IMR-90 (cell line): ENCODE results near the gene KIAA0040. TPM values are rescaled to one million over a fixed set of nuclear protein-coding genes. Genes with fewer than 3 reads are reported as not detected.

ENCODE experiments used
- ATAC-seq: fragments of 200-7000 bp; cut with Tn5 transposase; 2 replicates; pipeline ENCODE4 v1.9.1; 2020; ENCODE audit warnings: low read depth, mild to moderate bottlenecking, moderate library complexity
- BruUV-seq: library from RNA; stranded (reverse); fragments of 400-500 nt; replicated peaks from 2 replicates; lab custom pipeline; 2021; lab: Mats Ljungman, UMichigan
- CTCF ChIA-PET: fragments of 300-600 bp; formaldehyde crosslinking; extraction: SDS; loops from one replicate; lab custom pipeline; 2021; ENCODE audit warnings: antibody characterized with exemption; lab: Yijun Ruan, JAX
- POLR2A ChIA-PET: fragments of 300-600 bp; sonication (Branson Sonifier 250); formaldehyde crosslinking; loops from one replicate; lab custom pipeline; 2022; ENCODE audit warnings: antibody characterized with exemption; ENCODE audit not compliant: unreplicated experiment; lab: Charles Lee
- DNase-seq: peaks from one replicate; pipeline ENCODE4 v3.0.0; 2013
- H2AFZ ChIP-seq: replicated peaks from 2 replicates; pipeline ENCODE3; 2013; ENCODE audit warnings: low read length, mild to moderate bottlenecking; ENCODE audit not compliant: poor library complexity
- H2AK5ac ChIP-seq: 2 replicates; pipeline ENCODE4 v1.6.1; 2013; ENCODE audit warnings: low read depth, low read length, inconsistent platforms
- H2AK9ac ChIP-seq: replicated peaks from 2 replicates; pipeline ENCODE3; 2013; ENCODE audit warnings: mild to moderate bottlenecking, low read depth, low read length, moderate library complexity; ENCODE audit not compliant: poor library complexity
- H2BK120ac ChIP-seq: 2 replicates; pipeline ENCODE4 v1.6.1; 2013; ENCODE audit warnings: low read depth, low read length, inconsistent platforms
- H2BK15ac ChIP-seq: 3 replicates; pipeline ENCODE4 v1.6.1; 2013; ENCODE audit warnings: low read depth, low read length, inconsistent platforms
- H2BK20ac ChIP-seq: 2 replicates; pipeline ENCODE4 v1.6.1; 2013; ENCODE audit warnings: low read depth, mild to moderate bottlenecking, inconsistent platforms, low read length, moderate library complexity
- H2BK5ac ChIP-seq: 2 replicates; pipeline ENCODE4 v1.6.1; 2013; ENCODE audit warnings: mild to moderate bottlenecking, low read depth, low read length, inconsistent platforms; ENCODE audit not compliant: poor library complexity, severe bottlenecking
- H3K14ac ChIP-seq: replicated peaks from 2 replicates; pipeline ENCODE4 v1.6.1; 2013; ENCODE audit warnings: low read depth, low read length, inconsistent platforms
- H3K18ac ChIP-seq: 2 replicates; pipeline ENCODE4 v1.6.1; 2013; ENCODE audit warnings: low read depth, low read length, control low read depth
- H3K23ac ChIP-seq: 2 replicates; pipeline ENCODE4 v1.6.1; 2013; ENCODE audit warnings: low read depth, low read length, inconsistent platforms
- H3K27ac ChIP-seq: 2 replicates; pipeline ENCODE4 v1.5.1; 2013; ENCODE audit warnings: mild to moderate bottlenecking, control low read depth, low read length; ENCODE audit not compliant: insufficient read depth
- H3K27me3 ChIP-seq: 2 replicates; pipeline ENCODE4 v1.6.1; 2013; ENCODE audit warnings: low read length; ENCODE audit not compliant: control insufficient read depth, insufficient read depth
- H3K36me3 ChIP-seq: 2 replicates; pipeline ENCODE4 v1.6.1; 2013; ENCODE audit warnings: low read length, mixed read lengths; ENCODE audit not compliant: control insufficient read depth, insufficient read depth
- H3K4ac ChIP-seq: 2 replicates; pipeline ENCODE4 v1.6.1; 2013; ENCODE audit warnings: low read depth, low read length, inconsistent platforms
- H3K4me1 ChIP-seq: 2 replicates; pipeline ENCODE4 v1.6.1; 2013; ENCODE audit warnings: low read length, mixed read lengths; ENCODE audit not compliant: control insufficient read depth, insufficient read depth
- H3K4me2 ChIP-seq: 2 replicates; pipeline ENCODE4 v1.6.1; 2013; ENCODE audit warnings: low read depth, mild to moderate bottlenecking, control low read depth, low read length, moderate library complexity
- H3K4me3 ChIP-seq: 2 replicates; pipeline ENCODE4 v1.5.1; 2013; ENCODE audit warnings: low read depth, mild to moderate bottlenecking, control low read depth, low read length, moderate library complexity; ENCODE audit not compliant: insufficient read depth
- H3K56ac ChIP-seq: 2 replicates; pipeline ENCODE4 v1.6.1; 2013; ENCODE audit warnings: low read length, inconsistent platforms; ENCODE audit not compliant: insufficient read depth; ENCODE audit errors: extremely low read depth
- H3K79me1 ChIP-seq, 2 experiments: 2 replicates each; pipeline ENCODE4 v1.6.1; 2013; ENCODE audit warnings: low read length in 2 of 2, inconsistent platforms in 1 of 2, low read depth in 1 of 2
- H3K9ac ChIP-seq: 2 replicates; pipeline ENCODE4 v1.6.1; 2013; ENCODE audit warnings: low read depth, low read length, control low read depth
- H3K9me1 ChIP-seq: 2 replicates; pipeline ENCODE4 v1.6.1; 2013; ENCODE audit warnings: low read length, inconsistent platforms; ENCODE audit not compliant: insufficient read depth
- H3K9me3 ChIP-seq: 2 replicates; pipeline ENCODE4 v1.6.1; 2013; ENCODE audit warnings: low read length; ENCODE audit not compliant: control insufficient read depth, insufficient read depth
- H4K20me1 ChIP-seq: 2 replicates; pipeline ENCODE4 v1.6.1; 2013; ENCODE audit warnings: low read length, inconsistent platforms; ENCODE audit not compliant: insufficient read depth
- H4K5ac ChIP-seq: 2 replicates; pipeline ENCODE4 v1.6.1; 2013; ENCODE audit warnings: mild to moderate bottlenecking, low read depth, low read length, control low read depth
- H4K8ac ChIP-seq, 2 experiments: 2 replicates each; pipeline ENCODE4 v1.6.1; 2013; ENCODE audit warnings: low read depth in 2 of 2, low read length in 2 of 2, control low read depth in 1 of 2, inconsistent platforms in 1 of 2
- H4K91ac ChIP-seq: 2 replicates; pipeline ENCODE4 v1.6.1; 2013; ENCODE audit warnings: low read depth, low read length, inconsistent platforms; ENCODE audit not compliant: insufficient read depth
- BHLHE40 ChIP-seq: fragments of 150-350 bp; IDR thresholded peaks from 2 replicates; pipeline ENCODE4 v1.6.1; 2016; ENCODE audit warnings: mild to moderate bottlenecking, low read depth, low read length
- CEBPB ChIP-seq: IDR thresholded peaks from 2 replicates; pipeline ENCODE4 v1.6.1; 2012; ENCODE audit warnings: low read depth, low read length, improper control_type of control experiment
- CHD1 ChIP-seq: IDR thresholded peaks from 2 replicates; pipeline ENCODE4 v1.6.1; 2012; ENCODE audit warnings: low read depth, low read length, improper control_type of control experiment
- CTCF ChIP-seq: conservative IDR thresholded peaks from 2 replicates; pipeline ENCODE4 v1.5.1; 2012; ENCODE audit warnings: mild to moderate bottlenecking, low read depth, low read length, improper control_type of control experiment
- ELK1 ChIP-seq: fragments of 150-350 bp; IDR thresholded peaks from 2 replicates; pipeline ENCODE4 v1.6.1; 2016; ENCODE audit warnings: low read depth, mild to moderate bottlenecking, low read length, moderate library complexity, borderline replicate concordance
- FOS ChIP-seq: fragments of 150-350 bp; IDR thresholded peaks from 2 replicates; pipeline ENCODE4 v1.6.1; 2016; ENCODE audit warnings: low read depth, low read length
- MAFK ChIP-seq: IDR thresholded peaks from 2 replicates; pipeline ENCODE4 v1.6.1; 2012; ENCODE audit warnings: low read depth, low read length, improper control_type of control experiment
- MAZ ChIP-seq: IDR thresholded peaks from 2 replicates; pipeline ENCODE4 v1.6.1; 2012; ENCODE audit warnings: low read depth, mild to moderate bottlenecking, low read length, improper control_type of control experiment, moderate library complexity, borderline replicate concordance
- MXI1 ChIP-seq: IDR thresholded peaks from 2 replicates; pipeline ENCODE4 v1.6.1; 2012; ENCODE audit warnings: low read depth, mild to moderate bottlenecking, low read length, moderate library complexity, borderline replicate concordance
- NFE2L2 ChIP-seq: fragments of 150-350 bp; IDR thresholded peaks from 2 replicates; pipeline ENCODE4 v1.6.1; 2016; ENCODE audit warnings: low read depth, mild to moderate bottlenecking, low read length
- POLR2A ChIP-seq: IDR thresholded peaks from 2 replicates; pipeline ENCODE4 v1.6.1; 2012; ENCODE audit warnings: mild to moderate bottlenecking, low read depth, low read length
- RAD21 ChIP-seq: IDR thresholded peaks from 2 replicates; pipeline ENCODE4 v1.6.1; 2012; ENCODE audit warnings: low read length, improper control_type of control experiment
- RCOR1 ChIP-seq: IDR thresholded peaks from 2 replicates; pipeline ENCODE4 v1.6.1; 2012; ENCODE audit warnings: mild to moderate bottlenecking, low read length, improper control_type of control experiment; ENCODE audit not compliant: insufficient replicate concordance
- RFX5 ChIP-seq: IDR thresholded peaks from 2 replicates; pipeline ENCODE4 v1.8.0; 2012; ENCODE audit warnings: low read depth, mild to moderate bottlenecking, low read length, moderate library complexity
- SMC3 ChIP-seq: fragments of 150-350 bp; IDR thresholded peaks from 2 replicates; pipeline ENCODE4 v1.6.1; 2016; ENCODE audit warnings: low read depth, mild to moderate bottlenecking, antibody characterized with exemption, low read length, moderate library complexity
- USF2 ChIP-seq: fragments of 150-350 bp; IDR thresholded peaks from 2 replicates; pipeline ENCODE4 v1.6.1; 2017; ENCODE audit warnings: mild to moderate bottlenecking, antibody characterized with exemption, low read length, low read depth
- WGBS, 2 experiments: methylation state at CpG; one replicate each; pipeline versions ENCODE4 v1.1.5 to v1.1.7; 2013; ENCODE audit warnings: missing lambda C conversion rate in 2 of 2; ENCODE audit not compliant: insufficient read length in 1 of 2; ENCODE audit errors: extremely low coverage in 2 of 2; 5-methylcytosine and 5-hydroxymethylcytosine counted together
- dilution Hi-C: fragments of 300-500 bp; cut with HindIII; formaldehyde crosslinking; loops from one replicate; pipeline ENCODE4 v1.14.3; 2018; ENCODE audit warnings: low sequenced_read_pairs; ENCODE audit not compliant: unreplicated experiment
- in situ Hi-C: fragments of 300-500 bp; cut with MboI; formaldehyde crosslinking; loops from 3 replicates; pipeline ENCODE4 v1.14.3; 2019; ENCODE audit warnings: low sequenced_read_pairs, inconsistent platforms, mixed read lengths
- intact Hi-C: fragments of 100-400 bp; cut with micrococcal nuclease; formaldehyde crosslinking; loops from 2 replicates; pipeline ENCODE4 v1.10.0; 2022
- polyA plus RNA-seq, 3 experiments: library from polyadenylated mRNA; depleted of rRNA; stranded (reverse); fragments of >200 nt; gene quantifications; 2 replicates each; pipeline ENCODE4 v1.2.3, GENCODE V29; 2012; ENCODE audit warnings: low replicate concordance in 1 of 3
- total RNA-seq: library from RNA; depleted of rRNA; stranded (reverse); fragments of >200 nt; gene quantifications from 2 replicates; pipeline ENCODE4 v1.2.3, GENCODE V29; 2012

KIAA0040 gene
- total and polyA plus RNA-seq, 2 of the 4 experiments (the other 2 are of a cell fraction), result 0.05 to 0.18 TPM

GRCh38 chr1:175179837-175180590 lies 12.6 kb downstream of the KIAA0040 start:
- Histone ChIP-seq H4K91ac (no peak overlapping the region), H2AFZ (no peak overlapping the region), H3K79me1 (no peaks in the 10 kb centered on the region), H3K4me1 (no peaks in the 10 kb centered on the region), H4K8ac (no peak overlapping the region), H3K27ac (no peak overlapping the region), H3K4ac (no peak overlapping the region), H2BK20ac (no peak overlapping the region), H3K27me3 (no peaks in the 10 kb centered on the region), H4K20me1 (no peaks in the 10 kb centered on the region), H3K9me1 (no peaks in the 10 kb centered on the region), H2BK5ac (no peak overlapping the region), H2AK9ac (no peak overlapping the region), H3K36me3 (no peaks in the 10 kb centered on the region), H4K5ac (no peak overlapping the region), H3K23ac (no peak overlapping the region), H3K4me3 (no peak overlapping the region), H3K4me2 (no peak overlapping the region), H3K56ac (no peak overlapping the region), H3K14ac (no peak overlapping the region), H2BK120ac (no peak overlapping the region), H3K9me3 (no peaks in the 10 kb centered on the region), H2BK15ac (no peak overlapping the region), H3K18ac (no peak overlapping the region), H3K9ac (no peak overlapping the region), H2AK5ac (no peak overlapping the region)
- WGBS, 2 experiments, result no CpG with 5 or more reads among the region's 2 CpGs
- BruUV-seq, result no TSS peak
- POLR2A ChIA-PET, result no interaction called here
- CTCF ChIA-PET, result no interaction called here
- no peak for DNase-seq
- intact Hi-C loops (no loop called here), in situ Hi-C loops (no loop called here), dilution Hi-C loops (no loop called here)
- no peak for ATAC-seq
- TF ChIP-seq MXI1 (no peak), CTCF (no peak), CHD1 (no peak), BHLHE40 (no peak), POLR2A (no peak), CEBPB (no peak), NFE2L2 (no peak), FOS (no peak), RCOR1 (no peak), MAFK (no peak), SMC3 (no peak), MAZ (no peak), RAD21 (no peak), RFX5 (no peak), USF2 (no peak), ELK1 (no peak)
